A549 (cell line): ENCODE results near the gene GPR119. TPM values are rescaled to one million over a fixed set of nuclear protein-coding genes. Genes with fewer than 3 reads are reported as not detected.

Experiments
- ATAC-seq, 2 experiments: fragments of 200-7000 bp in 1 of 2; fragments of >200 bp in 1 of 2; cut with Nextera tagmentation in 1 of 2; cut with Tn5 transposase in 1 of 2; 3 replicates each; pipeline versions ENCODE4 v1.8.0 to v1.9.1; 2018 to 2020; ENCODE audit warnings: mild to moderate bottlenecking in 1 of 2, moderate library complexity in 1 of 2
- CTCF ChIA-PET: fragments of 300-600 bp; sonication (Branson Sonifier 250); formaldehyde crosslinking; extraction: SDS; loops from one replicate; lab custom pipeline; 2021; ENCODE audit warnings: antibody characterized with exemption, inconsistent platforms; lab: Yijun Ruan, JAX
- POLR2A ChIA-PET: fragments of 350-600 bp; formaldehyde crosslinking; extraction: SDS; loops from one replicate; lab custom pipeline; 2021; ENCODE audit warnings: antibody characterized with exemption, inconsistent platforms; lab: Yijun Ruan, JAX
- DNase-seq, 2 experiments: peaks; one replicate each; pipeline versions ENCODE4 v3.0.0 to v3.0.0-alpha.2; 2011 to 2016; ENCODE audit warnings: low read depth in 1 of 2, low spot score in 1 of 2
- FAIRE-seq: peaks from 2 replicates; lab custom pipeline; 2011; peaks lifted over from hg19 to GRCh38; lab: Jason Lieb, UNC
- H3K27ac ChIP-seq, 2 experiments: fragments of >200 bp; sonication (Bioruptor Twin); formaldehyde crosslinking; 3 replicates each; pipeline ENCODE4 v1.5.1; 2016 to 2017
- H3K4me1 ChIP-seq: fragments of >200 bp; sonication (Bioruptor Twin); formaldehyde crosslinking; 3 replicates; pipeline ENCODE4 v1.6.1; 2016
- H3K4me2 ChIP-seq: fragments of >200 bp; sonication (Bioruptor Twin); formaldehyde crosslinking; 3 replicates; pipeline ENCODE4 v1.6.1; 2016
- H3K4me3 ChIP-seq: fragments of >200 bp; sonication (Bioruptor Twin); formaldehyde crosslinking; 3 replicates; pipeline ENCODE4 v1.5.1; 2016
- H3K9me3 ChIP-seq: fragments of >200 bp; sonication (Bioruptor Twin); formaldehyde crosslinking; 3 replicates; pipeline ENCODE4 v1.6.1; 2016
- BHLHE40 ChIP-seq: IDR thresholded peaks from 2 replicates; pipeline ENCODE4 v1.6.1; 2012; ENCODE audit warnings: low read depth, low read length, inconsistent platforms
- CTCF ChIP-seq: fragments of >200 bp; sonication (Bioruptor Twin); formaldehyde crosslinking; IDR thresholded peaks from 3 replicates; pipeline ENCODE4 v1.5.1; 2016
- FOXS1 ChIP-seq: fragments of 250-450 bp; sonication (Bioruptor Pico); IDR thresholded peaks from 2 replicates; pipeline ENCODE4 v1.5.0; 2020; ENCODE audit warnings: mild to moderate bottlenecking, moderate library complexity
- GATA3 ChIP-seq: IDR thresholded peaks from 2 replicates; pipeline ENCODE4 v1.6.1; 2012; ENCODE audit warnings: borderline replicate concordance
- HDAC2 ChIP-seq: fragments of 200-600 bp; sonication (generic); IDR thresholded peaks from 2 replicates; pipeline ENCODE4 v1.6.1; 2016
- HEYL ChIP-seq: fragments of 250-450 bp; sonication (Bioruptor Pico); IDR thresholded peaks from 2 replicates; pipeline ENCODE4 v1.8.0; 2021; ENCODE audit warnings: mild to moderate bottlenecking, moderate library complexity
- HMGXB4 ChIP-seq: fragments of 250-450 bp; sonication (Bioruptor Pico); IDR thresholded peaks from 2 replicates; pipeline ENCODE4 v1.5.0; 2021; ENCODE audit warnings: mild to moderate bottlenecking, moderate library complexity, borderline replicate concordance
- HOXA7 ChIP-seq: fragments of 250-450 bp; sonication (Bioruptor Pico); IDR thresholded peaks from 2 replicates; pipeline ENCODE4 v1.5.0; 2020; ENCODE audit warnings: mild to moderate bottlenecking, moderate library complexity
- HOXB5 ChIP-seq: fragments of 250-450 bp; sonication (Bioruptor Pico); IDR thresholded peaks from 2 replicates; pipeline ENCODE4 v1.5.0; 2020; ENCODE audit warnings: mild to moderate bottlenecking, moderate library complexity
- RCOR1 ChIP-seq: fragments of 150-350 bp; IDR thresholded peaks from 2 replicates; pipeline ENCODE4 v1.6.1; 2014; ENCODE audit warnings: antibody characterized with exemption, low read length, low read depth
- RNF2 ChIP-seq: fragments of 200-600 bp; sonication (generic); IDR thresholded peaks from 2 replicates; pipeline ENCODE4 v1.6.1; 2016; ENCODE audit warnings: low read depth, mild to moderate bottlenecking, antibody characterized with exemption, moderate library complexity, borderline replicate concordance
- WGBS: methylation state at CpG from one replicate; pipeline ENCODE4 v1.1.6; 2017; ENCODE audit errors: missing lambda C conversion rate; 5-methylcytosine and 5-hydroxymethylcytosine counted together
- polyA plus RNA-seq, 4 experiments: library from polyadenylated mRNA; depleted of rRNA in 3 of 4; stranded (reverse); fragments of >200 nt; fragmentation: RNase III in 1 of 4; extraction: RNeasy Plus Mini Kit Qiagen cat#74134 plus additional on column Dnase treatment in 1 of 4; gene quantifications; 2 replicates in 3 of 4; 3 replicates in 1 of 4; pipeline ENCODE4 v1.2.3, GENCODE V29; 2011 to 2017
- TF ChIP-seq, protein P1 (sequence below): fragments of 200-600 bp; sonication (generic); IDR thresholded peaks from 2 replicates; pipeline ENCODE4 v1.6.1; 2016; ENCODE audit warnings: antibody characterized with exemption, mild to moderate bottlenecking, moderate library complexity
- TF ChIP-seq, protein P2 (sequence below): IDR thresholded peaks from 2 replicates; pipeline ENCODE4 v1.6.1; 2012

The GPR119 gene
- polyA plus RNA-seq, 2 of the 4 experiments (the other 2 are of a cell fraction), result not detected

GRCh38 chrX:130418066-130418465 lies 32.6 kb upstream of the GPR119 start (continued):
- TF ChIP-seq, protein P1, sequence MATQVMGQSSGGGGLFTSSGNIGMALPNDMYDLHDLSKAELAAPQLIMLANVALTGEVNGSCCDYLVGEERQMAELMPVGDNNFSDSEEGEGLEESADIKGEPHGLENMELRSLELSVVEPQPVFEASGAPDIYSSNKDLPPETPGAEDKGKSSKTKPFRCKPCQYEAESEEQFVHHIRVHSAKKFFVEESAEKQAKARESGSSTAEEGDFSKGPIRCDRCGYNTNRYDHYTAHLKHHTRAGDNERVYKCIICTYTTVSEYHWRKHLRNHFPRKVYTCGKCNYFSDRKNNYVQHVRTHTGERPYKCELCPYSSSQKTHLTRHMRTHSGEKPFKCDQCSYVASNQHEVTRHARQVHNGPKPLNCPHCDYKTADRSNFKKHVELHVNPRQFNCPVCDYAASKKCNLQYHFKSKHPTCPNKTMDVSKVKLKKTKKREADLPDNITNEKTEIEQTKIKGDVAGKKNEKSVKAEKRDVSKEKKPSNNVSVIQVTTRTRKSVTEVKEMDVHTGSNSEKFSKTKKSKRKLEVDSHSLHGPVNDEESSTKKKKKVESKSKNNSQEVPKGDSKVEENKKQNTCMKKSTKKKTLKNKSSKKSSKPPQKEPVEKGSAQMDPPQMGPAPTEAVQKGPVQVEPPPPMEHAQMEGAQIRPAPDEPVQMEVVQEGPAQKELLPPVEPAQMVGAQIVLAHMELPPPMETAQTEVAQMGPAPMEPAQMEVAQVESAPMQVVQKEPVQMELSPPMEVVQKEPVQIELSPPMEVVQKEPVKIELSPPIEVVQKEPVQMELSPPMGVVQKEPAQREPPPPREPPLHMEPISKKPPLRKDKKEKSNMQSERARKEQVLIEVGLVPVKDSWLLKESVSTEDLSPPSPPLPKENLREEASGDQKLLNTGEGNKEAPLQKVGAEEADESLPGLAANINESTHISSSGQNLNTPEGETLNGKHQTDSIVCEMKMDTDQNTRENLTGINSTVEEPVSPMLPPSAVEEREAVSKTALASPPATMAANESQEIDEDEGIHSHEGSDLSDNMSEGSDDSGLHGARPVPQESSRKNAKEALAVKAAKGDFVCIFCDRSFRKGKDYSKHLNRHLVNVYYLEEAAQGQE, result no peak

DNA sequence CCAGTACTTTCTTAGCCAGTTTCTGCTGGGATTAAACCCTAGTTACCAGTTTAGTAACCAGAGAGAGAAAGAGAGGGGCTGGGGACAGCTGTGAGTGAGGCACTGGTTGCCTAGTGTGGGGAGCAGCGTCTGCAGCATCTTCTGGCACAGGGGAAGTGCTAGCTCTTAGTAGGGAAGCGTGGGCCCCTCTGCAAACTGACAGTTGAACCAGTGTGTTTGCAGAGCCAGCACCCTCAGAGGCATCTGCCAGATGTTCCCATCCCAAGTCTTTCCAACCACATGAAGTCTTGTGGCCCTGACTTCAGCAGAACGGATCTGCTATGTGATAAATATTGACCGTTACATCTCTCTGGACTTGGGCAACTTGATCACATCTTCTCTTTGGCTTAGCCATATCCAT lies 31.3 kb upstream of the GPR119 start:
- WGBS, result 69% methylated on average over 4 of the region's 4 CpGs
- no peak for FAIRE-seq

GRCh38 chrX:130415201-130415600 lies 29.7 kb upstream of the GPR119 start:
- ATAC-seq, result no peak
- TF ChIP-seq, protein P2, sequence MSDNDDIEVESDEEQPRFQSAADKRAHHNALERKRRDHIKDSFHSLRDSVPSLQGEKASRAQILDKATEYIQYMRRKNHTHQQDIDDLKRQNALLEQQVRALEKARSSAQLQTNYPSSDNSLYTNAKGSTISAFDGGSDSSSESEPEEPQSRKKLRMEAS, result no peak
- no peak for TF ChIP-seq BHLHE40
- Histone ChIP-seq H3K4me1 (no peaks in the 10 kb centered on the region), H3K9me3 (no peaks in the 10 kb centered on the region), H3K4me3 (no peak overlapping the region), H3K4me2 (no peak overlapping the region), H3K27ac (no peak overlapping the region)
- DNase-seq, result no peak
- ChIA-PET CTCF (no interaction called here), POLR2A (no interaction called here)
- WGBS, result 86% methylated on average over 7 of the region's 7 CpGs
- no peak for FAIRE-seq

More for the DNA sequence above, 31.3 kb upstream of the GPR119 start:
- no peaks in the 10 kb centered on the region for H3K9me3 ChIP-seq
- H3K4me3 ChIP-seq, result no peak overlapping the region
- H3K27ac ChIP-seq, result no peak overlapping the region
- H3K4me2 ChIP-seq, result no peak overlapping the region
- TF ChIP-seq CTCF (no peak), HDAC2 (no peak), HEYL (CRISPR knock-in tag) (no peak)
- TF ChIP-seq, all 56 proteins: peak for 0
- no peak for DNase-seq
- no peaks in the 10 kb centered on the region for H3K4me1 ChIP-seq
- ChIA-PET CTCF (no interaction called here), POLR2A (no interaction called here)
- ATAC-seq, result no peak

GRCh38 chrX:130414800-130415199 lies 29.3 kb upstream of the GPR119 start:
- ATAC-seq, result no peak
- Histone ChIP-seq H3K4me1 (no peaks in the 10 kb centered on the region), H3K27ac (no peak overlapping the region), H3K9me3 (no peaks in the 10 kb centered on the region), H3K4me2 (no peak overlapping the region), H3K4me3 (no peak overlapping the region)
- DNase-seq, result no peak
- no peak for FAIRE-seq
- CTCF ChIA-PET, result interaction anchor here (1.5 kb wide), 1 partner anchor 21 kb away, joined by 5 read pairs; no protein-coding TSS in a partner anchor
- 97% methylated on average over 5 of the region's 5 CpGs for WGBS
- TF ChIP-seq HOXA7 (CRISPR knock-in tag) (no peak), RCOR1 (no peak), HMGXB4 (CRISPR knock-in tag) (no peak), RNF2 (no peak), HOXB5 (CRISPR knock-in tag) (no peak), GATA3 (no peak), FOXS1 (no peak)
- POLR2A ChIA-PET, result no interaction called here
